AG04449 (cell line): ENCODE measurements around the gene AOPEP.

Experiments used
- CTCF ChIA-PET: fragments of 350-600 bp; formaldehyde crosslinking; extraction: SDS; loops from one replicate; lab custom pipeline; 2021; ENCODE audit warnings: antibody characterized with exemption; lab: Yijun Ruan, JAX
- POLR2A ChIA-PET: fragments of 400-600, 350-600 bp; formaldehyde crosslinking; extraction: SDS; loops from one replicate; lab custom pipeline; 2020; ENCODE audit warnings: antibody characterized with exemption, inconsistent platforms; lab: Yijun Ruan, JAX
- DNase-seq: peaks from one replicate; pipeline ENCODE4 v3.0.0-alpha.2; 2010; ENCODE audit warnings: low read depth, low spot score
- H3K4me3 ChIP-seq: 2 replicates; pipeline ENCODE4 v1.5.1; 2011; ENCODE audit warnings: low read depth, mild to moderate bottlenecking, control low read depth, low read length
- CTCF ChIP-seq: IDR thresholded peaks from one replicate; pipeline ENCODE4 v1.5.1; 2011; ENCODE audit warnings: mild to moderate bottlenecking, moderate library complexity, low read length, control low read depth, inconsistent platforms; ENCODE audit not compliant: insufficient read depth; ENCODE audit errors: missing control alignments

The AOPEP gene

GRCh38 chr9:94904806-94905205 lies 178.3 kb downstream of the AOPEP start:
- CTCF ChIA-PET = interaction anchor here (0.8 to 3.6 kb wide), 4 partner anchors 9 to 227 kb away, joined by 3 to 10 read pairs (median 4); no protein-coding TSS in a partner anchor
- POLR2A ChIA-PET = interaction anchor here (0.6 to 1.5 kb wide), 3 partner anchors 8 to 106 kb away, joined by 4 to 18 read pairs (median 7); no protein-coding TSS in a partner anchor
- no peak overlapping the region for H3K4me3 ChIP-seq
- no peak for TF ChIP-seq CTCF
- no peak for DNase-seq

GRCh38 chr9:94905606-94906005 lies 179.1 kb downstream of the AOPEP start:
- DNase-seq = no peak
- ChIA-PET POLR2A (no interaction called here), CTCF (interaction anchor here (1.3 kb wide), 1 partner anchor 12 kb away, joined by 3 read pairs; no protein-coding TSS in a partner anchor)
- no peak for TF ChIP-seq CTCF
- H3K4me3 ChIP-seq = no peak overlapping the region

- no peak overlapping the region for H3K4me3 ChIP-seq
- DNase-seq = no peak
- TF ChIP-seq CTCF = no peak
- POLR2A ChIA-PET = no interaction called here
- CTCF ChIA-PET = interaction anchor here (1.3 kb wide), 1 partner anchor 12 kb away, joined by 3 read pairs; no protein-coding TSS in a partner anchor
These were observed 179.7 kb downstream of the AOPEP start for GRCh38 chr9:94906181-94906580.

GRCh38 chr9:94906713-94907112 lies 180.2 kb downstream of the AOPEP start:
- POLR2A ChIA-PET = no interaction called here
- no peak for TF ChIP-seq CTCF
- H3K4me3 ChIP-seq = no peak overlapping the region
- CTCF ChIA-PET = interaction anchor here (1.3 kb wide), 1 partner anchor 11 kb away, joined by 3 read pairs; no protein-coding TSS in a partner anchor
- no peak for DNase-seq

GRCh38 chr9:94907264-94907936 lies 180.9 kb downstream of the AOPEP start:
- ChIA-PET CTCF (interaction anchor here (1.0 to 1.4 kb wide), 3 partner anchors 124 to 226 kb away, joined by 3 to 5 read pairs (median 3); no protein-coding TSS in a partner anchor), POLR2A (no interaction called here)
- no peak for DNase-seq
- H3K4me3 ChIP-seq = no peak overlapping the region
- TF ChIP-seq CTCF = no peak

GRCh38 chr9:94908011-94908563 lies 181.6 kb downstream of the AOPEP start:
- DNase-seq = no peak

More at GRCh38 chr9:94908011-94908563, 181.6 kb downstream of the AOPEP start:
- TF ChIP-seq CTCF = no peak
- POLR2A ChIA-PET = no interaction called here
- CTCF ChIA-PET = interaction anchor here (1.0 to 1.4 kb wide), 4 partner anchors 124 to 227 kb away, joined by 3 to 5 read pairs (median 3); no protein-coding TSS in a partner anchor
- no peak overlapping the region for H3K4me3 ChIP-seq
